Pancreas (tissue), 10 donors: ENCODE data around the gene SLC26A3. TPM values are rescaled to one million over a fixed set of nuclear protein-coding genes. Genes with fewer than 3 reads are reported as not detected.

Experiments used
- ATAC-seq, 4 donors: fragments of 200-7000 bp; cut with Tn5 transposase; one replicate each; pipeline versions ENCODE4 v1.8.0 to v1.9.1; 2020; ENCODE audit warnings: mild to moderate bottlenecking in 4 of 4, moderate library complexity in 4 of 4
- DNase-seq, 6 donors: peaks; one replicate each; pipeline ENCODE4 v3.0.0-alpha.2; 2020
- FAIRE-seq: peaks from 2 replicates; lab custom pipeline; 2012; peaks lifted over from hg19 to GRCh38; lab: Jason Lieb, UNC
- H3K27ac ChIP-seq, 4 donors: fragments of 200-600 bp; sonication (generic); 1 replicate in 3 of 4; 2 replicates in 1 of 4; pipeline versions ENCODE4 v1.5.0 to v1.8.0; 2020
- H3K27me3 ChIP-seq, 4 donors: fragments of 200-600 bp; one replicate each; pipeline ENCODE4 v1.8.0; 2021
- H3K36me3 ChIP-seq, 3 donors: fragments of 200-600 bp; sonication (generic) in 1 of 3; one replicate each; pipeline versions ENCODE4 v1.5.0 to v1.8.0; 2020 to 2021
- H3K4me1 ChIP-seq, 3 donors: fragments of 200-600 bp; one replicate each; pipeline ENCODE4 v1.8.0; 2021
- H3K4me3 ChIP-seq, 4 donors: fragments of 200-600 bp; sonication (generic) in 2 of 4; one replicate each; pipeline versions ENCODE4 v1.5.0 to v1.8.0; 2020 to 2021
- H3K9me3 ChIP-seq, 4 donors: fragments of 200-600 bp; one replicate each; pipeline ENCODE4 v1.8.0; 2021
- WGBS, 2 donors: extraction: QIAGEN DNeasy Blood & Tissue Kit; methylation state at CpG; one replicate each; pipeline ENCODE4 v1.1.7; 2013; 5-methylcytosine and 5-hydroxymethylcytosine counted together
- intact Hi-C, 3 donors: fragments of 100-400 bp; cut with DNase I; formaldehyde crosslinking; loops; one replicate each; pipeline versions ENCODE4 v1.11.1 to v1.14.2; 2022
- polyA plus RNA-seq, 2 donors: library from polyadenylated mRNA; stranded (reverse); fragments of 200-250 nt; gene quantifications; one replicate each; pipeline ENCODE4 v1.2.3, GENCODE V29; 2013
- total RNA-seq, 6 donors: library from RNA; stranded (reverse); fragmentation: NEBNext Ultra II Directional in 4 of 6; extraction: Animal tissue kit (Norgen Biotek cat#: 25700) in 4 of 6; gene quantifications; one replicate each; pipeline versions ENCODE4 v1.2.1 to v1.2.4, GENCODE V29; 2021 to 2023
- TF ChIP-seq, protein P1 (sequence below), 4 donors: fragments of 200-600 bp; sonication (generic) in 3 of 4; IDR thresholded peaks; one replicate each; pipeline versions ENCODE4 v1.5.0 to v1.8.0; 2021; ENCODE audit warnings: antibody characterized with exemption in 4 of 4
- donor health status: healthy with polysubstance abuse.
- donor health status: DM: no; HTN: no; CAD: no; lungs with moderate emphysema.
- donor health status: DM: no; HTN: no; CAD: no.
- donor health status: control.
- donor health status: control.
- donor health status: Bipolar disorder and iron deficiency.
- donor health status: DM: yes; HTN: yes; CAD: no.
- donor health status: DM: no; HTN: no; CAD: no.
- donor health status: DM: no; HTN: no; CAD: no.
- donor health status: DM: yes; HTN: yes; CAD: no.

Gene SLC26A3
- total and polyA plus RNA-seq, 8 donors, result 0.23 to 1.1 (median 0.34) TPM; not detected in 5

DNA sequence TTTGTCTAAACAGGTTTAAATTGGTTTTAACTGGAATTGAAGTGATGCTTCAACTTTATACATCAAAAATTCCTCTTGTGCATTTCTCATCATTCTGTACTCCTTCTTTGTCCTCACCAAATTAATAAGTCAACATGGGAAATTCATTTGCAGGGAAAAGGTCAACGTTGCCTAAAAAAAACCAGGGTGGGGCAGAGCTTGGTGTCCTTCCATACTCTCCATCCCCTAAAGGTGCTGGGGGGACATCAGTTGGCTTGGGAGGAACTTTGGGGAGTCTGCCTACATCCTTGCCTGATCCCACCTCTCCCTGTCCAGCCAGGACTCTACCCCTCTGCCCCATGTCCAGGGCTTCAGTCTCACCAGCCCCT is 34.1 kb upstream of the SLC26A3 start:
- no peak overlapping the region for H3K27ac ChIP-seq
- H3K27me3 ChIP-seq, result no peaks in the 10 kb centered on the region
- no peak for FAIRE-seq
- H3K9me3 ChIP-seq, result no peaks in the 10 kb centered on the region
- no peak overlapping the region for H3K4me3 ChIP-seq
- H3K4me1 ChIP-seq, result peaks cover 5 to 13% (median 10%) of the 10 kb centered on the region in 3 donors
- TF ChIP-seq, protein P1, sequence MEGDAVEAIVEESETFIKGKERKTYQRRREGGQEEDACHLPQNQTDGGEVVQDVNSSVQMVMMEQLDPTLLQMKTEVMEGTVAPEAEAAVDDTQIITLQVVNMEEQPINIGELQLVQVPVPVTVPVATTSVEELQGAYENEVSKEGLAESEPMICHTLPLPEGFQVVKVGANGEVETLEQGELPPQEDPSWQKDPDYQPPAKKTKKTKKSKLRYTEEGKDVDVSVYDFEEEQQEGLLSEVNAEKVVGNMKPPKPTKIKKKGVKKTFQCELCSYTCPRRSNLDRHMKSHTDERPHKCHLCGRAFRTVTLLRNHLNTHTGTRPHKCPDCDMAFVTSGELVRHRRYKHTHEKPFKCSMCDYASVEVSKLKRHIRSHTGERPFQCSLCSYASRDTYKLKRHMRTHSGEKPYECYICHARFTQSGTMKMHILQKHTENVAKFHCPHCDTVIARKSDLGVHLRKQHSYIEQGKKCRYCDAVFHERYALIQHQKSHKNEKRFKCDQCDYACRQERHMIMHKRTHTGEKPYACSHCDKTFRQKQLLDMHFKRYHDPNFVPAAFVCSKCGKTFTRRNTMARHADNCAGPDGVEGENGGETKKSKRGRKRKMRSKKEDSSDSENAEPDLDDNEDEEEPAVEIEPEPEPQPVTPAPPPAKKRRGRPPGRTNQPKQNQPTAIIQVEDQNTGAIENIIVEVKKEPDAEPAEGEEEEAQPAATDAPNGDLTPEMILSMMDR (IDR thresholded peaks at IDR 0.05), result no peak
- intact Hi-C loops, result no loop called here
- H3K36me3 ChIP-seq, result no peaks in the 10 kb centered on the region
- ATAC-seq, result no peak
- WGBS, 2 donors, result 35 to 75% methylated on average over 1 of the region's 1 CpG
- no peak for DNase-seq

GRCh38 chr7:107836237-107837144 is 33.5 kb upstream of the SLC26A3 start:
- no peak overlapping the region for H3K4me3 ChIP-seq
- ATAC-seq (peak; percentile 80 to 91 (median 89)), FAIRE-seq (no peak), DNase-seq (peak in 3 of 6 donors; percentile 16 to 48 (median 35))
- H3K9me3 ChIP-seq, result no peaks in the 10 kb centered on the region
- TF ChIP-seq, protein P1 (IDR thresholded peaks at IDR 0.05), result no peak
- H3K36me3 ChIP-seq, result no peaks in the 10 kb centered on the region
- intact Hi-C loops, result no loop called here
- H3K27ac ChIP-seq, result no peak overlapping the region
- H3K27me3 ChIP-seq, result no peaks in the 10 kb centered on the region
- H3K4me1 ChIP-seq, result peaks cover 5 to 13% (median 10%) of the 10 kb centered on the region in 3 donors
- 4 to 6% methylated on average over 10 of the region's 10 CpGs for WGBS, 2 donors

DNA sequence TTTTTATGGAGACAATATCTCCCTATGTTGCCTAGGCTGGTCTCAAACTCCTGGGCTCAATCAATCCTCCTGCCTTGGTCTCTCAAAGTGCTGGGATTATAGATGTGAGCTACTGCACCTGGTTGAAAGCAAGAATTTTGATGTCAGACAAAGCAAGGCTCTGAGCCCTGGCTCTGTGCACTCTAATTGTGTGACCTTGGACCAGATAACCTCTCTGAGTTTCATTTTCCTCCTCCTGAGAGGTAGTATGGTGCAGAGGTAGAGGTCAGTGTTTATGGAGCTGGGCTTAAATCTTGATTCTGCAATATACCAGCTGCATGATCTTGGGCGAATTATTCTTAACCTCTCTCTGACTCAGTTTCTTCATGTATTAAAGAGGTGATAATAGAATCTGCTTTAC is 31.4 kb upstream of the SLC26A3 start:
- intact Hi-C loops, result no loop called here
- Histone ChIP-seq H3K27me3 (no peaks in the 10 kb centered on the region), H3K4me1 (peaks cover 5 to 13% (median 10%) of the 10 kb centered on the region in 3 donors), H3K4me3 (no peak overlapping the region), H3K27ac (no peak overlapping the region), H3K36me3 (no peaks in the 10 kb centered on the region), H3K9me3 (no peaks in the 10 kb centered on the region)
- TF ChIP-seq, protein P1 (IDR thresholded peaks at IDR 0.05), result no peak
- DNase-seq (no peak), FAIRE-seq (no peak), ATAC-seq (peak in 1 of 4 donors; percentile 50)
- WGBS, 2 donors, result 89 to 90% methylated on average over 1 of the region's 1 CpG

DNA sequence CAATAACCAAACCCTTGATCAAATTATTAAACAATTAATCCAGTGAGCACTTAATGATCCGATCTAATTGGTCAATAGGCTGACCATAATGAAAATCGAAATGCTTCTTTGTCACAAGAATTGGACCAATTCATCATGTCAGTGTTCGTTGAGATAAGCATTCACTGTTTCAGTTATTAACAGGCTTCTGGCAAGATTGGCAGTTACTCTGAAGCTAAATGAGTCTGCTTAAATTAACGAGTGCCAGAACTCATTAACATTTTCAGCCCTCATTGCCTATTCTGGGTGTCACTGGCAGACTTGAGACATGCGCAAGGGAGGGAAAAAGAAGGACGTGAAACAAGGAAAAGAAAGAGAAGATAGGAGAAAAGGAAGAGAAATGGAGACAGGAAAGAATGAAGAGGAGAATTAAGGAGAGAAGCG is 30.7 kb upstream of the SLC26A3 start:
- ATAC-seq (no peak), DNase-seq (no peak), FAIRE-seq (no peak)
- H3K36me3 ChIP-seq, result no peaks in the 10 kb centered on the region
- WGBS, 2 donors, result 68 to 75% methylated on average over 7 of the region's 7 CpGs
- no peak overlapping the region for H3K27ac ChIP-seq
- no peaks in the 10 kb centered on the region for H3K27me3 ChIP-seq
- TF ChIP-seq, protein P1 (IDR thresholded peaks at IDR 0.05), result no peak
- H3K9me3 ChIP-seq, result no peaks in the 10 kb centered on the region
- peaks cover 5 to 10% (median 9%) of the 10 kb centered on the region in 3 donors for H3K4me1 ChIP-seq
- H3K4me3 ChIP-seq, result no peak overlapping the region
- intact Hi-C loops, result no loop called here

DNA sequence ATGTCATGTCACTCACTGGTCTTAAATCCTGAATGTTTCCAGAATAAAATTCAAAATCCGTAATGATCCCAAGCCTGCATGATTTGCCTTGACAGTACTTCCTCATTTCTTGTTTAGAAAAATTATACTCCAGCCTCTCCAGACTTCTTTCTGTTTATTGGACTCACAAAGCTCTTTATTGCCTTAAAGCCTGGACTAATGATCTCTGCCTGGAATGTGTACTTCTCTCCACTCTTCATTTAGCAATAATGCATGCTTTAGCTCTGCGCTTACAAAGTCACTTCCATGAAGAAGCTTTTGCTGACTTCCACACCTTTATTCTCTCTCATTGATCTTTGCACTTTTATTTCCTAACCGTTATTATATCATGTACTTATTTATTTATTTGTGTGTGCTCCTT is 27.4 kb upstream of the SLC26A3 start:
- 82 to 87% methylated on average over 3 of the region's 3 CpGs for WGBS, 2 donors
- no peak overlapping the region for H3K4me3 ChIP-seq
- no peaks in the 10 kb centered on the region for H3K36me3 ChIP-seq
- TF ChIP-seq, protein P1 (IDR thresholded peaks at IDR 0.05), result no peak
- ATAC-seq, result no peak
- H3K27ac ChIP-seq, result no peak overlapping the region
- H3K4me1 ChIP-seq, result no peaks in the 10 kb centered on the region
- H3K27me3 ChIP-seq, result no peaks in the 10 kb centered on the region
- intact Hi-C loops, result no loop called here
- no peak for FAIRE-seq
- H3K9me3 ChIP-seq, result no peaks in the 10 kb centered on the region
- DNase-seq, result no peak
